Pulmonary artery endothelial cell (primary cell): ENCODE data around the gene INPP5D. TPM values are rescaled to one million over a fixed set of nuclear protein-coding genes. Genes with fewer than 3 reads are reported as not detected.
"Not testable (repeated sequence)": the region's sequence is repeated elsewhere in the genome, so short reads cannot be mapped to it uniquely, and the experiment has no call there.

ENCODE experiments used
- DNase-seq: peaks from one replicate; pipeline ENCODE4 v3.0.0-alpha.2; 2011; ENCODE audit warnings: low read depth, low spot score
- total RNA-seq: library from RNA; depleted of rRNA; stranded (reverse); fragments of >200 nt; gene quantifications from 2 replicates; pipeline ENCODE4 v1.2.3, GENCODE V29; 2014

The INPP5D gene
- total RNA-seq, 1 donor from 2014 or later: 19.8 TPM

- DNase-seq: no peak
Measured at GRCh38 chr2:233173115-233173514, 113.0 kb downstream of the INPP5D start.

GRCh38 chr2:233174137-233174536, 114.0 kb downstream of the INPP5D start:
- DNase-seq: no peak

- no peak for DNase-seq
Measured at GRCh38 chr2:233178994-233179847, 119.1 kb downstream of the INPP5D start.

GRCh38 chr2:233179848-233180366, 119.8 kb downstream of the INPP5D start:
- no peak for DNase-seq

GRCh38 chr2:233183869-233184418, 123.8 kb downstream of the INPP5D start:
- DNase-seq: no peak

- no peak for DNase-seq
Measured at GRCh38 chr2:233184669-233185068, 124.5 kb downstream of the INPP5D start.

- DNase-seq: no peak
Measured at GRCh38 chr2:233185330-233185729, 125.2 kb downstream of the INPP5D start.

GRCh38 chr2:233185963-233186362, 125.8 kb downstream of the INPP5D start:
- DNase-seq: no peak

GRCh38 chr2:233186851-233187250, 126.7 kb downstream of the INPP5D start:
- no peak for DNase-seq

- DNase-seq: no peak
Measured at GRCh38 chr2:233189025-233189424, 128.9 kb downstream of the INPP5D start.

- DNase-seq: not testable (repeated sequence)
Measured at GRCh38 chr2:233191016-233191415, 130.9 kb downstream of the INPP5D start.

GRCh38 chr2:233193738-233194137, 133.6 kb downstream of the INPP5D start:
- no peak for DNase-seq

GRCh38 chr2:233195027-233195426, 134.9 kb downstream of the INPP5D start:
- DNase-seq: no peak

- no peak for DNase-seq
Measured at GRCh38 chr2:233197022-233197421, 136.9 kb downstream of the INPP5D start.

- no peak for DNase-seq
Measured at GRCh38 chr2:233198026-233198425, 137.9 kb downstream of the INPP5D start.

- DNase-seq: no peak
Measured at GRCh38 chr2:233199870-233200269, 139.7 kb downstream of the INPP5D start.

- DNase-seq: not testable (repeated sequence)
Measured at GRCh38 chr2:233200790-233201189, 140.6 kb downstream of the INPP5D start.

- DNase-seq: no peak
Measured at GRCh38 chr2:233201258-233202013, 141.3 kb downstream of the INPP5D start.

GRCh38 chr2:233202531-233202944, 142.4 kb downstream of the INPP5D start:
- DNase-seq: no peak

GRCh38 chr2:233203060-233203459, 142.9 kb downstream of the INPP5D start:
- no peak for DNase-seq

- no peak for DNase-seq
Measured at GRCh38 chr2:233204286-233204936, 144.3 kb downstream of the INPP5D start.
